Gastroesophageal sphincter (tissue), 3 donors: ENCODE measurements around the gene SUGCT.

Experiments
- CTCF ChIP-seq, 4 experiments: fragments of 200-600 bp in 2 of 4; fragments of 450-650 bp in 2 of 4; sonication (generic) in 1 of 4; IDR thresholded peaks; one replicate each; pipeline ENCODE4 v1.5.1; 2017 to 2019; ENCODE audit warnings: antibody characterized with exemption in 4 of 4, mild to moderate bottlenecking in 2 of 4, moderate library complexity in 2 of 4
- EP300 ChIP-seq: sonication (generic); formaldehyde crosslinking; IDR thresholded peaks from one replicate; pipeline ENCODE4 v1.6.1; 2017; ENCODE audit warnings: antibody characterized with exemption, mild to moderate bottlenecking
- POLR2A ChIP-seq, 2 donors: fragments of 450-650 bp; IDR thresholded peaks; one replicate each; pipeline ENCODE4 v1.6.1; 2017; ENCODE audit warnings: antibody characterized with exemption in 2 of 2, mild to moderate bottlenecking in 2 of 2, moderate library complexity in 1 of 2
- POLR2AphosphoS5 ChIP-seq: sonication (generic); formaldehyde crosslinking; IDR thresholded peaks from one replicate; pipeline ENCODE4 v1.6.1; 2017; ENCODE audit warnings: antibody characterized with exemption

GRCh38 chr7:40500219-40500618 is 365.4 kb downstream of the SUGCT start:
- TF ChIP-seq CTCF (IDR thresholded peaks at IDR 0.05): no peak
- TF ChIP-seq EP300: no peak
- no peak for TF ChIP-seq POLR2A (IDR thresholded peaks at IDR 0.05)
- TF ChIP-seq POLR2AphosphoS5: no peak
